Spleen (tissue), 7 donors: Measurements from ENCODE around the gene WDFY4.

Experiments
- POLR2A ChIP-seq, 3 donors: fragments of 450-650 bp; IDR thresholded peaks; one replicate each; pipeline ENCODE4 v1.5.1; 2017; ENCODE audit warnings: antibody characterized with exemption in 3 of 3, mild to moderate bottlenecking in 1 of 3
- POLR2AphosphoS5 ChIP-seq, 3 donors: sonication (generic); formaldehyde crosslinking; IDR thresholded peaks; one replicate each; pipeline ENCODE4 v1.5.1; 2017; ENCODE audit warnings: antibody characterized with exemption in 3 of 3
- TF ChIP-seq, protein P1 (sequence below), 11 experiments: fragments of 200-600 bp in 7 of 11; fragments of 450-650 bp in 4 of 11; sonication (generic) in 4 of 11; IDR thresholded peaks in 8 of 11; conservative IDR thresholded peaks in 3 of 11; 1 replicate in 7 of 11; 2 replicates in 4 of 11; pipeline versions ENCODE4 v1.4.0 to v1.8.0; 2016 to 2021; ENCODE audit warnings: antibody characterized with exemption in 11 of 11, inconsistent platforms in 4 of 11, mild to moderate bottlenecking in 1 of 11
- donor health status: DM: no; HTN: no; CAD: no; lungs with moderate emphysema.
- donor health status: DM: no; HTN: no; CAD: no.
- donor health status: DM: no; HTN: no; CAD: no.

GRCh38 chr10:49015700-49016099, 331.0 kb downstream of the WDFY4 start:
- TF ChIP-seq, protein P1, sequence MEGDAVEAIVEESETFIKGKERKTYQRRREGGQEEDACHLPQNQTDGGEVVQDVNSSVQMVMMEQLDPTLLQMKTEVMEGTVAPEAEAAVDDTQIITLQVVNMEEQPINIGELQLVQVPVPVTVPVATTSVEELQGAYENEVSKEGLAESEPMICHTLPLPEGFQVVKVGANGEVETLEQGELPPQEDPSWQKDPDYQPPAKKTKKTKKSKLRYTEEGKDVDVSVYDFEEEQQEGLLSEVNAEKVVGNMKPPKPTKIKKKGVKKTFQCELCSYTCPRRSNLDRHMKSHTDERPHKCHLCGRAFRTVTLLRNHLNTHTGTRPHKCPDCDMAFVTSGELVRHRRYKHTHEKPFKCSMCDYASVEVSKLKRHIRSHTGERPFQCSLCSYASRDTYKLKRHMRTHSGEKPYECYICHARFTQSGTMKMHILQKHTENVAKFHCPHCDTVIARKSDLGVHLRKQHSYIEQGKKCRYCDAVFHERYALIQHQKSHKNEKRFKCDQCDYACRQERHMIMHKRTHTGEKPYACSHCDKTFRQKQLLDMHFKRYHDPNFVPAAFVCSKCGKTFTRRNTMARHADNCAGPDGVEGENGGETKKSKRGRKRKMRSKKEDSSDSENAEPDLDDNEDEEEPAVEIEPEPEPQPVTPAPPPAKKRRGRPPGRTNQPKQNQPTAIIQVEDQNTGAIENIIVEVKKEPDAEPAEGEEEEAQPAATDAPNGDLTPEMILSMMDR (IDR thresholded peaks at IDR 0.05 in 8 of 11, conservative IDR thresholded peaks at IDR 0.05 in 3 of 11): no peak
- TF ChIP-seq POLR2A (IDR thresholded peaks at IDR 0.05): no peak
- TF ChIP-seq POLR2AphosphoS5 (IDR thresholded peaks at IDR 0.05): no peak
